Measurements from ENCODE around the gene SLC22A6. TPM values are rescaled to one million over a fixed set of nuclear protein-coding genes. Genes with fewer than 3 reads are reported as not detected.

The SLC22A6 gene
- not detected in 2 replicates for total RNA-seq

GRCh38 chr11:62984451-62984991 is at the start of gene SLC22A6:
SLC22A6 (minus strand) TSS chr11:62984967; CDS start chr11:62984690, 277 bp downstream.
- Mint-ChIP-seq H3K27me3 (peaks cover 6% of the 10 kb centered on the region), H3K4me3 (no peak within 1 kb of the TSS), H3K27ac (no peak within 1 kb of the TSS), H3K4me1 (no peaks in the 10 kb centered on the region), H3K9me3 (no peaks in the 10 kb centered on the region), H3K36me3 (ENCODE audit: low read depth) (no peaks in the 10 kb centered on the region)
- intact Hi-C loops (cut with micrococcal nuclease) = no loop called here
- DNase-seq = no peak

- Mint-ChIP-seq H3K4me3 (no peak overlapping the region), H3K9me3 (no peaks in the 10 kb centered on the region), H3K27me3 (peaks cover 22% of the 10 kb centered on the region), H3K27ac (no peak overlapping the region), H3K4me1 (peaks cover 2% of the 10 kb centered on the region), H3K36me3 (ENCODE audit: low read depth) (no peaks in the 10 kb centered on the region)
- no peak for DNase-seq
- intact Hi-C loops (cut with micrococcal nuclease) = no loop called here
These were observed 47.7 kb upstream of the SLC22A6 start for GRCh38 chr11:63032457-63032856.

GRCh38 chr11:63023841-63024648 is 39.3 kb upstream of the SLC22A6 start:
- no peak overlapping the region for H3K4me3 Mint-ChIP-seq
- H3K9me3 Mint-ChIP-seq = no peaks in the 10 kb centered on the region
- peak; percentile 95 for DNase-seq
- intact Hi-C loops (cut with micrococcal nuclease) = loop anchor here (1.0 kb wide), 1 partner anchor 118 kb away; no protein-coding TSS in a partner anchor
- no peak overlapping the region for H3K27ac Mint-ChIP-seq
- peaks cover 7% of the 10 kb centered on the region for H3K27me3 Mint-ChIP-seq
- H3K4me1 Mint-ChIP-seq = peaks cover 4% of the 10 kb centered on the region
- H3K36me3 Mint-ChIP-seq (ENCODE audit: low read depth) = no peaks in the 10 kb centered on the region

- Mint-ChIP-seq H3K27me3 (peaks cover 10% of the 10 kb centered on the region), H3K9me3 (no peaks in the 10 kb centered on the region), H3K4me1 (peaks cover 4% of the 10 kb centered on the region), H3K27ac (no peak overlapping the region), H3K4me3 (no peak overlapping the region), H3K36me3 (ENCODE audit: low read depth) (no peaks in the 10 kb centered on the region)
- intact Hi-C loops (cut with micrococcal nuclease) = no loop called here
- no peak for DNase-seq
These were observed 38.6 kb upstream of the SLC22A6 start for GRCh38 chr11:63023222-63023814.

- Mint-ChIP-seq H3K27ac (no peak overlapping the region), H3K9me3 (no peaks in the 10 kb centered on the region), H3K27me3 (peaks cover 15% of the 10 kb centered on the region), H3K4me1 (peaks cover 4% of the 10 kb centered on the region), H3K36me3 (ENCODE audit: low read depth) (no peaks in the 10 kb centered on the region), H3K4me3 (no peak overlapping the region)
- DNase-seq = no peak
- intact Hi-C loops (cut with micrococcal nuclease) = no loop called here
These were observed 37.7 kb upstream of the SLC22A6 start for GRCh38 chr11:63022441-63022840.

- Mint-ChIP-seq H3K36me3 (ENCODE audit: low read depth) (no peaks in the 10 kb centered on the region), H3K27me3 (peaks cover 15% of the 10 kb centered on the region), H3K27ac (no peak overlapping the region), H3K9me3 (no peaks in the 10 kb centered on the region), H3K4me3 (no peak overlapping the region), H3K4me1 (peaks cover 4% of the 10 kb centered on the region)
- peak; percentile 68 for DNase-seq
- intact Hi-C loops (cut with micrococcal nuclease) = no loop called here
These were observed 36.0 kb upstream of the SLC22A6 start for GRCh38 chr11:63020671-63021291.

- intact Hi-C loops (cut with micrococcal nuclease) = no loop called here
- DNase-seq = no peak
These were observed 34.7 kb upstream of the SLC22A6 start for GRCh38 chr11:63019506-63019905.

GRCh38 chr11:63017306-63017974 is 32.7 kb upstream of the SLC22A6 start:
- Mint-ChIP-seq H3K9me3 (no peaks in the 10 kb centered on the region), H3K36me3 (ENCODE audit: low read depth) (no peaks in the 10 kb centered on the region), H3K4me3 (no peak overlapping the region), H3K4me1 (no peaks in the 10 kb centered on the region), H3K27me3 (peaks cover 8% of the 10 kb centered on the region), H3K27ac (no peak overlapping the region)
- intact Hi-C loops (cut with micrococcal nuclease) = no loop called here
- DNase-seq = no peak

More at GRCh38 chr11:63019506-63019905, 34.7 kb upstream of the SLC22A6 start:
- Mint-ChIP-seq H3K4me3 (no peak overlapping the region), H3K27ac (no peak overlapping the region), H3K9me3 (no peaks in the 10 kb centered on the region), H3K36me3 (ENCODE audit: low read depth) (no peaks in the 10 kb centered on the region), H3K4me1 (peaks cover 4% of the 10 kb centered on the region), H3K27me3 (peaks cover 10% of the 10 kb centered on the region)

- Mint-ChIP-seq H3K9me3 (no peaks in the 10 kb centered on the region), H3K4me1 (no peaks in the 10 kb centered on the region), H3K4me3 (no peak within 1 kb of the TSS), H3K27ac (no peak within 1 kb of the TSS), H3K27me3 (peaks cover 8% of the 10 kb centered on the region), H3K36me3 (ENCODE audit: low read depth) (no peaks in the 10 kb centered on the region)
- DNase-seq = no peak
- intact Hi-C loops (cut with micrococcal nuclease) = no loop called here
These were observed 30.9 kb upstream of the SLC22A6 start, which contains the start of gene SLC22A8 for GRCh38 chr11:63015521-63016215. SLC22A8 (minus strand) TSS chr11:63015841; CDS start chr11:63014958, 883 bp downstream.

GRCh38 chr11:63014408-63015055 is 29.8 kb upstream of the SLC22A6 start:
- Mint-ChIP-seq H3K36me3 (ENCODE audit: low read depth) (no peaks in the 10 kb centered on the region), H3K27me3 (peaks cover 8% of the 10 kb centered on the region), H3K4me3 (no peak overlapping the region), H3K27ac (no peak overlapping the region), H3K9me3 (no peaks in the 10 kb centered on the region), H3K4me1 (no peaks in the 10 kb centered on the region)
- intact Hi-C loops (cut with micrococcal nuclease) = no loop called here
- no peak for DNase-seq

GRCh38 chr11:63012839-63013238 is 28.1 kb upstream of the SLC22A6 start:
- Mint-ChIP-seq H3K27me3 (peaks cover 3% of the 10 kb centered on the region), H3K4me1 (no peaks in the 10 kb centered on the region), H3K27ac (no peak overlapping the region), H3K4me3 (no peak overlapping the region), H3K36me3 (ENCODE audit: low read depth) (no peaks in the 10 kb centered on the region), H3K9me3 (no peaks in the 10 kb centered on the region)
- DNase-seq = no peak
- intact Hi-C loops (cut with micrococcal nuclease) = no loop called here

GRCh38 chr11:63012430-63012829 is 27.7 kb upstream of the SLC22A6 start:
- H3K36me3 Mint-ChIP-seq (ENCODE audit: low read depth) = no peaks in the 10 kb centered on the region
- H3K4me1 Mint-ChIP-seq = no peaks in the 10 kb centered on the region
- no peaks in the 10 kb centered on the region for H3K9me3 Mint-ChIP-seq
- no peak for DNase-seq
- no peak overlapping the region for H3K27ac Mint-ChIP-seq
- intact Hi-C loops (cut with micrococcal nuclease) = no loop called here
- H3K27me3 Mint-ChIP-seq = no peaks in the 10 kb centered on the region
- no peak overlapping the region for H3K4me3 Mint-ChIP-seq
